Stomach (tissue), 4 donors: ENCODE results near the gene ZNRF3.

Experiments used
- POLR2A ChIP-seq, 4 donors: fragments of 450-650 bp; IDR thresholded peaks; one replicate each; pipeline ENCODE4 v1.6.1; 2016; ENCODE audit warnings: antibody characterized with exemption in 4 of 4, control low read depth in 2 of 4, mild to moderate bottlenecking in 1 of 4, moderate library complexity in 1 of 4
- POLR2AphosphoS5 ChIP-seq, 3 donors: sonication (generic); formaldehyde crosslinking; IDR thresholded peaks; one replicate each; pipeline ENCODE4 v1.6.1; 2016; ENCODE audit warnings: antibody characterized with exemption in 3 of 3
- TF ChIP-seq, protein P1 (sequence below), 7 experiments: fragments of 450-650 bp in 4 of 7; fragments of 200-600 bp in 3 of 7; sonication (generic) in 3 of 7; IDR thresholded peaks; one replicate each; pipeline ENCODE4 v1.5.1; 2016 to 2019; ENCODE audit warnings: antibody characterized with exemption in 7 of 7, control low read depth in 2 of 7, mild to moderate bottlenecking in 1 of 7

DNA sequence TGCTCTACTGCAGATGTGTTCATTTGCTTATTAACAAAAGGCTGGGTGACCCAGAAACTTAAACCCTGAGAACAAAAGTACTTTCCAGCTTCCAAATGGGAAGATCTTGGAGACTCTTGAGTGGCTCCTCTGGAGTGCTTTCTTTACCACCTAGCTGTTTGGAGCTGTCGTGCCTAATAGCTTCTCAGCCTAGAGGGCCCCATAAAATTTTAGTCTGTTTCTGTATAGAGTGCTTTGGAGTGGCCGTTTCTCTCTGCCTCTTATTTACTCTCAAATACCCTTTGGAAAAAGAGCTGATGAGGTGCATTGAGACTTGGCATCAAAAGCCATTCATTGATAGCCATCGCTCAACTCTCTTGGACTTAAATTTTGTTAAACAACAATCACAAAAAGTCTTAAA lies 50.7 kb downstream of the ZNRF3 start:
- TF ChIP-seq, protein P1, sequence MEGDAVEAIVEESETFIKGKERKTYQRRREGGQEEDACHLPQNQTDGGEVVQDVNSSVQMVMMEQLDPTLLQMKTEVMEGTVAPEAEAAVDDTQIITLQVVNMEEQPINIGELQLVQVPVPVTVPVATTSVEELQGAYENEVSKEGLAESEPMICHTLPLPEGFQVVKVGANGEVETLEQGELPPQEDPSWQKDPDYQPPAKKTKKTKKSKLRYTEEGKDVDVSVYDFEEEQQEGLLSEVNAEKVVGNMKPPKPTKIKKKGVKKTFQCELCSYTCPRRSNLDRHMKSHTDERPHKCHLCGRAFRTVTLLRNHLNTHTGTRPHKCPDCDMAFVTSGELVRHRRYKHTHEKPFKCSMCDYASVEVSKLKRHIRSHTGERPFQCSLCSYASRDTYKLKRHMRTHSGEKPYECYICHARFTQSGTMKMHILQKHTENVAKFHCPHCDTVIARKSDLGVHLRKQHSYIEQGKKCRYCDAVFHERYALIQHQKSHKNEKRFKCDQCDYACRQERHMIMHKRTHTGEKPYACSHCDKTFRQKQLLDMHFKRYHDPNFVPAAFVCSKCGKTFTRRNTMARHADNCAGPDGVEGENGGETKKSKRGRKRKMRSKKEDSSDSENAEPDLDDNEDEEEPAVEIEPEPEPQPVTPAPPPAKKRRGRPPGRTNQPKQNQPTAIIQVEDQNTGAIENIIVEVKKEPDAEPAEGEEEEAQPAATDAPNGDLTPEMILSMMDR (IDR thresholded peaks at IDR 0.05): no peak
- no peak for TF ChIP-seq POLR2A (IDR thresholded peaks at IDR 0.05)
- TF ChIP-seq POLR2AphosphoS5 (IDR thresholded peaks at IDR 0.05): no peak
